Activated CD8-positive, alpha-beta T cell treated with anti-CD3 and anti-CD28 coated beads, Interleukin-2, amount 10 ng/mL, durations not matched to agents 7 days and 5 days (primary cell): ENCODE results near the gene TBX15. TPM values are rescaled to one million over a fixed set of nuclear protein-coding genes. Genes with fewer than 3 reads are reported as not detected.

ENCODE experiments used
- ATAC-seq: fragments of 150-1000 bp; cut with Tn5 transposase; one replicate; pipeline ENCODE4 v1.10.0; 2021; ENCODE audit warnings: moderate library complexity
- CTCF ChIA-PET: fragments of 350-600 bp; sonication (Branson Sonifier 250); formaldehyde crosslinking; loops from one replicate; lab custom pipeline; 2021; ENCODE audit warnings: antibody characterized with exemption; lab: Charles Lee
- POLR2A ChIA-PET: fragments of 350-600 bp; sonication (Branson Sonifier 250); formaldehyde crosslinking; loops from one replicate; lab custom pipeline; 2021; ENCODE audit warnings: antibody characterized with exemption; lab: Charles Lee
- DNase-seq: peaks from one replicate; pipeline ENCODE4 v3.0.0-alpha.2; 2020
- H3K27ac Mint-ChIP-seq: one replicate; pipeline ENCODE4 v1.8.0; 2021; ENCODE audit warnings: mild to moderate bottlenecking, mixed read lengths
- H3K27me3 Mint-ChIP-seq: one replicate; pipeline ENCODE4 v1.8.0; 2021; ENCODE audit warnings: low read depth, mixed read lengths
- H3K36me3 Mint-ChIP-seq: one replicate; pipeline ENCODE4 v1.8.0; 2021; ENCODE audit warnings: low read depth, mixed read lengths
- H3K4me1 Mint-ChIP-seq: one replicate; pipeline ENCODE4 v1.8.0; 2021; ENCODE audit warnings: low read depth, mixed read lengths
- H3K4me3 Mint-ChIP-seq: one replicate; pipeline ENCODE4 v1.8.0; 2021; ENCODE audit warnings: mild to moderate bottlenecking, mixed read lengths
- H3K9me3 Mint-ChIP-seq: one replicate; pipeline ENCODE4 v1.8.0; 2022; ENCODE audit warnings: mixed read lengths; ENCODE audit not compliant: insufficient read depth
- total RNA-seq, 2 experiments: library from RNA; stranded (reverse); gene quantifications; one replicate each; pipeline ENCODE4 v1.2.3, GENCODE V29; 2021

TBX15 gene
- total RNA-seq, 2 experiments from 2014 or later: not detected

DNA sequence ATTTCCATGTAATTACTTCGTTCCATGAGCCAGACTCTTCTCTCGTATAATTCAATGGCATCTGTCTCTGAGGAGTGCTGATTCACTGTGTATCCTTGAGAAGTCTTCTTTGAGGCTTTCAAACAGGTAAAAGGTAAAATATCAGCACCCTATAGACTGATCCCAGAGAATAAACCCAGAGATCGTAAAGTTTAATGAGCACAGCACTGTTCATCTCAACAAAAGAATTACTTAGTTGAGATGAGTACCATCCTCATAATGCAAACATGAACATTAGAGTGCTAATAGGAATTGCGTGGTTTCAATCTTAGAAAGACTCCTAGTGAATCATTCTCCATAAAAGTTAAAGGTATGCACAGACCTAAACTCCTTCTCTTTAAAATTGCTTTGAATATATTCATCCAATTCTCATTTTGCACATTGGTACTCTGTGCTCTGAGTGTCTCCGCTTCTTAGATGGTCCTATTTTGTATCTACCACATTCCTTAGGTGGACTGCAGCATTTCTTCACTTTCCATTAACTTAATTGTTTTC is 97.2 kb downstream of the TBX15 start:
- ATAC-seq (no peak), DNase-seq (no peak)
- Mint-ChIP-seq H3K9me3 (no peaks in the 10 kb centered on the region), H3K36me3 (no peaks in the 10 kb centered on the region), H3K4me1 (no peaks in the 10 kb centered on the region), H3K27ac (no peak overlapping the region), H3K4me3 (no peak overlapping the region), H3K27me3 (no peaks in the 10 kb centered on the region)
- ChIA-PET POLR2A (no interaction called here), CTCF (no interaction called here)

DNA sequence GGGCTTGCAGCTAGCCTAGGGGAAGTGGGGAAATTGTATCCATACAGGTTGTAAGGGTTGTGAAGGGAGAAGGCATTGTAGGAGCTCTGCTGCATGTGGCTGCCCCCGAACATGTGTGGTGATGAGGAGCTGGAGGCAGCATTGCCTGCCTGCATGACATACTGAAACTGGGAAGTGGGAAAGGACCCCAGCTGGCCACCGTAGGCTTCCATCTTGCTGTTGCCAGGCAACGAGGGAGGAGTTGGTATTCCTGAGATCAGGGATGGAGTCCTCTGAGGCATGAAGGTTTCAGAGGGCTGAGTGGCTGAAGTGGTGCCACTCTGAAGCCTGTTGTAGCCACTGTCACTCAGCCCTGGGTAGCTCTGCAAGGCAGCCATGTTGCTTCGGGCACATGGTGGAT is 103.2 kb downstream of the TBX15 start:
- no peaks in the 10 kb centered on the region for H3K27me3 Mint-ChIP-seq
- DNase-seq: no peak
- H3K27ac Mint-ChIP-seq: no peak overlapping the region
- ATAC-seq: no peak
- no peak overlapping the region for H3K4me3 Mint-ChIP-seq
- CTCF ChIA-PET: no interaction called here
- POLR2A ChIA-PET: no interaction called here
- no peaks in the 10 kb centered on the region for H3K9me3 Mint-ChIP-seq
- no peaks in the 10 kb centered on the region for H3K4me1 Mint-ChIP-seq
- no peaks in the 10 kb centered on the region for H3K36me3 Mint-ChIP-seq

DNA sequence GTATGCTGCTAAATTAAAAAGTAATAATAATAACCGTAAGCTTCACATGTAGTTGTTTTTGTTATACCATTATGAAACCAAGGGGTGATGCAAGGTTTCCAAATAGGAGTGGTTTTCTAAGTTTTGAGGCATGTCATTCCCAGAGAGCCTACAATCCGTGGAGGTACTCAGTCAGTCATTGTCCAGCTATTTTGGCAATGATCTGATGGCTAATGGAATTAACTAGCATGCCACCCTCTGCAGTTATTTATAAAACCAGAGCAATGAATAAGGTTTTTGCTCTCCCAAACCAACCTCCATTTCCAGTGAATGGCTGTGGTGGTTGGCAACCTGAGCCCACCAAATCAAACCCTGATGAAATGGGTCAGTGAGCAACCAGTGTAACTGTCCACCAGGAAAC is 106.4 kb downstream of the TBX15 start:
- Mint-ChIP-seq H3K36me3 (no peaks in the 10 kb centered on the region), H3K4me3 (no peak overlapping the region), H3K9me3 (no peaks in the 10 kb centered on the region), H3K27me3 (no peaks in the 10 kb centered on the region), H3K4me1 (no peaks in the 10 kb centered on the region), H3K27ac (no peak overlapping the region)
- ChIA-PET POLR2A (no interaction called here), CTCF (no interaction called here)
- no peak for DNase-seq
- no peak for ATAC-seq

DNA sequence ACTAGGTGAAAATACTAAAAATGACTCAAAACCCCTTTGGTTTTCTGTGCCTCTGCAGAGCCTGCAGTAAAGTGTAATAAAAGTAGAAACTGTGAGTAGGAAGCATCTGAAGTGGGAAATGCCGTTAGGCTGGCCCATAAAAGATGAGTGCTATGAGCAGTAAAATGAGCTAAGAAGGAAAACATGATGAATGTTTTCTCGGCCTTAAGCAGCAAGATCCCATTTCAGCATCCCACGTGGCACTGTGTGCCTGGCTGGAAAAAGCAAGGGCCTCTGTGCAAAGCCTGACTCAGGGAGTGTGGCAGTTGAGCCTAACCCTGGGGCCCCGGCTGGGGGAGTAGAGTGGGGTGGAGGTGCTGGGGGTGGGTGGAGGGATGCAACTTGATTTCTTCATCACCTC is 109.5 kb downstream of the TBX15 start:
- no peak for ATAC-seq

DNA sequence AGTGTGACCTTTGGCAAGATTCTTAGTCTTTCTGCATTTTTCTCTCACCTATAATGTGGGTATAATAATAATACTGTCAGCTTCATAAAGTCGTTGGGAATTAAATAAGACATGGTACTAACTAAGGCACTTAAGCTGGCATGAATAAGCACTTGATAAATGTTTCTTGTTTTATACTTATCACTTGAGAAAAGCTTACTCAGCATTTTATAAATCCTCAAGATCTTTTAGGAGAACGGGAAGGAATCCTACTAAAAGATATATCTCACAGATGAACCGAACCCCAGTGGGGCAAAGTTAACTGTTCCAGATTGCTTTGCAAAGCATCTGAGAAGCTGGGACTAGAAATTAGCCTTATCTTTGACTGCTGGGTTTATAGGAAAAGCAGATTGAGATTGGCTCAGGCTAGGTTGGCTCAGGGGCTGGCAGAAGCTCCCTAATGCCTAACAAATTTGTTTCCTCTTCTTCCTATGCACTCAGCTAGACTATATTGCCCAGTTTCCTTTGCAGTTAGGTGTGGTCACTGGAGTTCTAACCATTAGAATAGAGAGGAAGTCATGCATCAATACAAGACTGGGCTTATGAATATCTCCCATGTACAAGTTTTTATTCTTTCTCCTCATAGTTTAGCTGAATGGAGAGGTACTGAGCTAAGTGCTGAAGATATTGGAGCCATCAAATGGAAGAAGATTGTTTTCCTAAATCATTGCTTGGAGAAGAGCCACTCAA is 110.3 kb downstream of the TBX15 start:
- CTCF ChIA-PET: interaction anchor here (0.9 kb wide), 1 partner anchor 8 kb away, joined by 3 read pairs; no protein-coding TSS in a partner anchor
- H3K9me3 Mint-ChIP-seq: no peaks in the 10 kb centered on the region
- no peaks in the 10 kb centered on the region for H3K27me3 Mint-ChIP-seq
- no peak overlapping the region for H3K4me3 Mint-ChIP-seq
- POLR2A ChIA-PET: no interaction called here
- H3K4me1 Mint-ChIP-seq: no peaks in the 10 kb centered on the region
- H3K36me3 Mint-ChIP-seq: no peaks in the 10 kb centered on the region
- ATAC-seq (no peak), DNase-seq (no peak)
- no peak overlapping the region for H3K27ac Mint-ChIP-seq

More for the DNA sequence above, 109.5 kb downstream of the TBX15 start:
- POLR2A ChIA-PET: no interaction called here
- Mint-ChIP-seq H3K4me3 (no peak overlapping the region), H3K9me3 (no peaks in the 10 kb centered on the region), H3K36me3 (no peaks in the 10 kb centered on the region), H3K4me1 (no peaks in the 10 kb centered on the region), H3K27ac (no peak overlapping the region), H3K27me3 (no peaks in the 10 kb centered on the region)
- CTCF ChIA-PET: no interaction called here
- DNase-seq: no peak

DNA sequence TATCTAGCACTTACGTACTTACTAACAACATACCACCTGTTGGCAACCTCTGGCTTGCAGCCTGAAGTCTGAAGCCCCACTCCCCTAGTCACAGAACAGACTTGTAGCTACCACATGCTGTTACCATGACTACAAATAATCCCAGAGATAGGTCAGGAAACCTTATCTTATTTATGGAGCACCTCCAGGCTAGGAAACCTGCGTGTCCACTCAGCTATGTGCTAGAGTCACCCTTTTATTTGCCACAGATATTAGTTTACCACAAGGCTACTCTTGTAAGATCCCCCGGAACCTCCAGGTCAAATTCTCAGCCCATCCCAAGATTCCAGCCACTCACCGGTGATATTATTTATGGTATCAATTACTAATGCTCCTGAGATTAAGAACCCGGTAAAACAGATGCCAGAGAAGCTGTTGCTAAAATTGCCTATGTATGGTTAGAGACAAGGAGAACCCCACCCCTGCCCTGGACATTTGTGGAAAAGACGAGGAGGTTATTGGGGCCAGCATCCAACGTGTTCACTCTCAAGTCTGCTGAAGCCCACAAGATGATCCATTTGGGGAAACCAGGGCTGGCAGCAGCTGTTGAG is 116.5 kb downstream of the TBX15 start:
- Mint-ChIP-seq H3K27me3 (no peaks in the 10 kb centered on the region), H3K27ac (no peak overlapping the region), H3K4me1 (no peaks in the 10 kb centered on the region), H3K9me3 (no peaks in the 10 kb centered on the region), H3K36me3 (no peaks in the 10 kb centered on the region), H3K4me3 (no peak overlapping the region)
- ChIA-PET CTCF (no interaction called here), POLR2A (no interaction called here)
- no peak for DNase-seq
- no peak for ATAC-seq

DNA sequence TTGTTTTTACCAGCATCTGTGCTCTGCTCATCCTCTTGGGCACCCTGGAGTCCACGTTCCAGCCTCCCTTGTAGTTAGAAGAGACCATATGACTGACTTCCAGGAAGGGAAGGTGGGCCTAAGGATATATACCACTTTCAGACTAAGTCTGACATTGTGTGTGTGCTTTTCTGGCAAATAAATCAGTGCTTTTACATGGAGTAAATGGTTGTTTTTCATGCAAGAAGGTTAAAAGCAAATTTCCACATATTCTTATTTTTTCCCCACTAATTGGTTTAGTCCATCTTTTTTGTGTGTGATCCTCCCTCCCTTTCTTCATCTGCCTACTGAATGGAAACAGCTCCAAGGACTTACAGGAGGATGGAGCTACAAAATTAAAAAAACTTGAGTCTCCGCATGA is 119.8 kb downstream of the TBX15 start:
- ATAC-seq: no peak
- no peak for DNase-seq
- no peaks in the 10 kb centered on the region for H3K36me3 Mint-ChIP-seq
- H3K4me1 Mint-ChIP-seq: no peaks in the 10 kb centered on the region
- POLR2A ChIA-PET: no interaction called here
- H3K27ac Mint-ChIP-seq: no peak overlapping the region
- no peaks in the 10 kb centered on the region for H3K9me3 Mint-ChIP-seq
- CTCF ChIA-PET: no interaction called here
- H3K4me3 Mint-ChIP-seq: no peak overlapping the region
- no peaks in the 10 kb centered on the region for H3K27me3 Mint-ChIP-seq

DNA sequence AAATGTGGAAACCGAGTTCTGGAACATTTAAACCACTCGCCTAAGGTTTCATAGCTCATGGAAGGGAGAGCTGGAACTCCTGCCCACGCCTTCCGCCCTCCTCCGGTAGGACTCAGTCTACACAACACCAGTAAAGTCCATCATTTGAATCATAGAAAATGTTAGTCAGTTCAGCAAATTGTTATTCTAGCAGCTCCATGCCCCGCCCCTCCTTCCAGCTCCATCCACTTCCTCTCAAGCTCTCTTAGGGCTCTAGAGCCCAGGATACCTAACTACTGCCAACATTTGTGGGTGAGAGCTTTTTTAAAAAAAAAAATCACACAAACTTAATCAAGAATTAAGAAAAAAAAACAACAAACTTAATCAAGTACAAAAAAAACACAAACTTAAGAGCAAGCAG is 121.8 kb downstream of the TBX15 start:
- Mint-ChIP-seq H3K4me1 (no peaks in the 10 kb centered on the region), H3K36me3 (no peaks in the 10 kb centered on the region), H3K27me3 (no peaks in the 10 kb centered on the region), H3K9me3 (no peaks in the 10 kb centered on the region), H3K4me3 (no peak overlapping the region), H3K27ac (no peak overlapping the region)
- ATAC-seq: no peak
- no peak for DNase-seq
- POLR2A ChIA-PET: no interaction called here
- CTCF ChIA-PET: no interaction called here

DNA sequence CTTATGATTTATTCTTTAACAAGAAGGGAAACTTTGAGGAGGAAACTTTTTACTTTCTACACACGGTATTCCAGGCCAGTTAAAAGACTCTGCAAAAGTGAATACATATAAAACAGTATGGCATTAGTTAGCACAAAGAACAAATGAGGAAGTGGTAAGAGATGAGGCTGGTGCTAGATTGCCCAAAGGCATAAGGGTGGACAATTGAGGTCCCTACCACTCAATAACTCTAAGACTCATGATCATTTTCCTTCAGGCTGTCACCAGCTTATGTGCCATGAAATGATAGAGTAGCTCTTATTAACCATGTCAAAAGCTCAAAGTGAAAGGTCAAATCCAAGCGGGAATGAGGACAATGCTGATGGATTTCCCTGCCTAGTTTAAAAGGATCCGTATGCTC is 124.5 kb downstream of the TBX15 start:
- DNase-seq (no peak), ATAC-seq (no peak)
- Mint-ChIP-seq H3K27ac (no peak overlapping the region), H3K9me3 (no peaks in the 10 kb centered on the region), H3K4me3 (no peak overlapping the region), H3K36me3 (no peaks in the 10 kb centered on the region), H3K27me3 (no peaks in the 10 kb centered on the region), H3K4me1 (no peaks in the 10 kb centered on the region)
- CTCF ChIA-PET: no interaction called here
- POLR2A ChIA-PET: no interaction called here

DNA sequence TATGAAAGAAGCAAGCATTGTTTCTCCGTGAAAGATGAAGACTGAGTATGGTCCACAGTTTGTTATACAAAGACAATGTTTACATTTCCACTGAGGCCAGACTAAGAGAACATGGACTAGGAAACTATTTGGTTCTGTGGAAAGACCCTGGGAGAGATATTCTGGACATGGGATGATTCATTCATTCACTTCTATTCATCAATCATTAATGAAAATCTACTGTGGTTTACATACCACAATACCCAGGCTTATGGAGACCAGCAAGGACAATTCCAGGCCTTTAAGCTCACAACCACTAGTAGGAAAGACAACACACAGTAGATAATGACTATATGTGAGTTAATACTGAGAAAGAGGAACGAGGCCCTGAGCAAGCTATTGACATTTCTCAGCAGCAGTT is 125.4 kb downstream of the TBX15 start:
- no peak for ATAC-seq
- H3K9me3 Mint-ChIP-seq: no peaks in the 10 kb centered on the region
- H3K36me3 Mint-ChIP-seq: no peaks in the 10 kb centered on the region
- ChIA-PET POLR2A (no interaction called here), CTCF (no interaction called here)
- H3K4me1 Mint-ChIP-seq: no peaks in the 10 kb centered on the region
- no peaks in the 10 kb centered on the region for H3K27me3 Mint-ChIP-seq
- no peak for DNase-seq
- no peak overlapping the region for H3K4me3 Mint-ChIP-seq
- H3K27ac Mint-ChIP-seq: no peak overlapping the region

DNA sequence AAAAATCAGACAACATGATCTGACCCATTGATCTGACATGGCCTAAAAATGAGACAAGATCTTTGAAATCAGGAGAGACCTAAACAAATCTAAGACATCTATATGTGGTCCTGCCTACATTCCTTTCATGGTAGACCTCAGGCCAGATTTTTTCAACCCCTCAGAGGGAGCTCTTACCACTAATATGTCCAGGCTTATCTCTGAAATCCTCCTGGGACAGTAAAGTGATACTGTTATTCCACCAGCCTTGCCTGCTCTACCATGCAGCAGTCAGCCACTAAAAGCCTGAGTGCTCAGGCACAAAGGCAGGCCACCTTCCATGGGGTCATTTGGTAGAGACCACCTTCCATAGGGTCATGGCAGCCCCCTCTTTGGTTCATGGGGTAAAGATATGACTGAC is 126.9 kb downstream of the TBX15 start:
- H3K27ac Mint-ChIP-seq: no peak overlapping the region
- POLR2A ChIA-PET: no interaction called here
- no peak for ATAC-seq

DNA sequence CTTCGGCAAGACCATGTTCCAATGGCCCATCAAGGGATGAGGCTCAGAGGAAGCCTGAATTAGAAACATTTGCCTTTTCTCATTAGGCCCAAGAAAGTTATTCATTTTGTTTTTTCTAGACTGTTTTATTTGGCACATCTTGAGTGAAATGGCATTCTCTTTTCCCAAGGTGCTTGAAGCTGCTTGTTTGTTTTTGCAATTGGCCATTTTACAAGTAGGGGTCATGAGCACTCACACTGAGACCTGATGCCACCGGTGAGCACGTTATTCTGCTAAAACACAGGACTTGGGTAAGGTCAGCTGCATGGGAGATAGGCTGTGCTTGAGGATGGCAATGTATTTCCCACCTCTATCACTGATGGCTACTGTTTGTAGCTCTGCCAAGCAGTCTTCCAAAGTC is 128.1 kb downstream of the TBX15 start:
- Mint-ChIP-seq H3K9me3 (no peaks in the 10 kb centered on the region), H3K27me3 (no peaks in the 10 kb centered on the region), H3K36me3 (no peaks in the 10 kb centered on the region), H3K4me3 (no peak overlapping the region), H3K4me1 (no peaks in the 10 kb centered on the region), H3K27ac (no peak overlapping the region)
- ChIA-PET POLR2A (no interaction called here), CTCF (no interaction called here)
- DNase-seq (no peak), ATAC-seq (no peak)

More for the DNA sequence above, 126.9 kb downstream of the TBX15 start:
- no peaks in the 10 kb centered on the region for H3K4me1 Mint-ChIP-seq
- H3K36me3 Mint-ChIP-seq: no peaks in the 10 kb centered on the region
- CTCF ChIA-PET: no interaction called here
- no peaks in the 10 kb centered on the region for H3K9me3 Mint-ChIP-seq
- no peak for DNase-seq
- H3K4me3 Mint-ChIP-seq: no peak overlapping the region
- H3K27me3 Mint-ChIP-seq: no peaks in the 10 kb centered on the region
